SH-SY5Y (cell line): ENCODE results near the gene ETV6.

Experiments
- GATA2 ChIP-seq: IDR thresholded peaks from 2 replicates; pipeline ENCODE4 v1.6.1; 2011; ENCODE audit warnings: mild to moderate bottlenecking, low read depth, low read length
- GATA3 ChIP-seq: IDR thresholded peaks from 2 replicates; pipeline ENCODE4 v1.6.1; 2011; ENCODE audit warnings: low read depth, mild to moderate bottlenecking, low read length, moderate library complexity

DNA sequence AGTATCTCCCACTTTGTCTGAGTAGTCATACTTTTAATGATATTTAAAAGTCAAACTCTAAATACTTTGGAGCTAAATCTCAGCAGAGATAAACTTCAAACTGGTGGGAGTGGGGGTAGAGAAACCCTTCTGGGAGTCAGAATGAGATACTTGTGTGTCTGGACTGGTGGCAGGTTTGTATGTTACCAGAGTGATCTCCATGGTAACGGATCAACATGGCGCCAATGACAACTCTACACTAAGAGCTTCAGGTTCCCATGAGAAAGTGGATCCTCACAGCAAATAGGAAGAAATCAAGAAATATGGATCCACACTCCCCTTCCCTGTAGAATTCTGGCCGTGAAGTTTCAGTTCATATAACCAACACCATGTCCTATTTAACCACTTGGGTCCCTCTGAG, 121.9 kb downstream of the ETV6 start:
- TF ChIP-seq GATA2 (no peak), GATA3 (no peak)
